ENCODE data around the gene RNPS1. TPM values are rescaled to one million over a fixed set of nuclear protein-coding genes. Genes with fewer than 3 reads are reported as not detected.

Gene RNPS1
- total and polyA plus RNA-seq, 9 donors: 78.0 to 172 (median 138) TPM

GRCh38 chr16:2229091-2229490, 38.8 kb downstream of the RNPS1 start:
- Histone ChIP-seq H3K4me3 (no peak overlapping the region), H3K36me3 (no peaks in the 10 kb centered on the region), H3K4me1 (ENCODE audit: insufficient read depth) (peaks cover 4% of the 10 kb centered on the region), H3K27ac (no peak overlapping the region), H3K27me3 (no peaks in the 10 kb centered on the region), H3K9me3 (no peaks in the 10 kb centered on the region)
- WGBS, 3 donors: 79 to 85% (median 84%) methylated on average over 12 of the region's 12 CpGs
- TF ChIP-seq EP300 (IDR thresholded peaks at IDR 0.05) (no peak), POLR2A (IDR thresholded peaks at IDR 0.05) (no peak)
- TF ChIP-seq, protein P1, sequence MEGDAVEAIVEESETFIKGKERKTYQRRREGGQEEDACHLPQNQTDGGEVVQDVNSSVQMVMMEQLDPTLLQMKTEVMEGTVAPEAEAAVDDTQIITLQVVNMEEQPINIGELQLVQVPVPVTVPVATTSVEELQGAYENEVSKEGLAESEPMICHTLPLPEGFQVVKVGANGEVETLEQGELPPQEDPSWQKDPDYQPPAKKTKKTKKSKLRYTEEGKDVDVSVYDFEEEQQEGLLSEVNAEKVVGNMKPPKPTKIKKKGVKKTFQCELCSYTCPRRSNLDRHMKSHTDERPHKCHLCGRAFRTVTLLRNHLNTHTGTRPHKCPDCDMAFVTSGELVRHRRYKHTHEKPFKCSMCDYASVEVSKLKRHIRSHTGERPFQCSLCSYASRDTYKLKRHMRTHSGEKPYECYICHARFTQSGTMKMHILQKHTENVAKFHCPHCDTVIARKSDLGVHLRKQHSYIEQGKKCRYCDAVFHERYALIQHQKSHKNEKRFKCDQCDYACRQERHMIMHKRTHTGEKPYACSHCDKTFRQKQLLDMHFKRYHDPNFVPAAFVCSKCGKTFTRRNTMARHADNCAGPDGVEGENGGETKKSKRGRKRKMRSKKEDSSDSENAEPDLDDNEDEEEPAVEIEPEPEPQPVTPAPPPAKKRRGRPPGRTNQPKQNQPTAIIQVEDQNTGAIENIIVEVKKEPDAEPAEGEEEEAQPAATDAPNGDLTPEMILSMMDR (IDR thresholded peaks at IDR 0.05): no peak
- no peak for DNase-seq
- intact Hi-C loops (cut with DNase I): no loop called here

DNA sequence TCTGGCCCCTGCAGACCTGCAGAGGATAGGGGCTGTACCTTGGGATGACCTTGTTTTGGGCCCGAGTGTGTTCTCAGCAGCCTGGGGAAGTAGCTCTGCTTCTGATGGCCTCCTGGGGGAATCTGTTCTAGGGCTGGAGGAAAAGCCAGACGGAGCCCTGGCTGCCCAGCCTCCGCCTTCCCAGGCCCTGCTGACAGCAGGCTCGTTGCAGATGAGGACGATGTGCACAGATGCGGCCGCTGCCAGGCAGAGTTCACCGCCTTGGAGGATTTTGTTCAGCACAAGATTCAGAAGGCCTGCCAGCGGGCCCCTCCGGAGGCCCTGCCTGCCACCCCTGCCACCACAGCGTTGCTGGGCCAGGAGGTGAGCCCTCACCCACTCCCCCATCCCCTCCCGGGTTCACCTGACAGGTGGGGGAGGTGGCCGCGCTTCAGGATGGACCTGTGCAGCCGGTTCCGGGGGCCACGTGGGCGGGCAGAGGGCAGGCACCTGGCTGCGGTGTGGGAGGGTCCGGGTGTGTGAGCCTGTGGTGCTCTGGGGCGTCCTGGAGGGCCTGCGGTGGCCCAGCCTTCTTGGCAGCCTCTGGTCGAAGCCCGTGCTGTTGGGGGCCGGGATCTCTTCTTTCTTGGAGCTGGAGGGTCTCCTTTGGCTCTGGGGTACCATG, 39.6 kb downstream of the RNPS1 start:
- TF ChIP-seq EP300 (IDR thresholded peaks at IDR 0.05) (no peak), POLR2A (IDR thresholded peaks at IDR 0.05) (no peak)
- TF ChIP-seq, protein P1 (IDR thresholded peaks at IDR 0.05): no peak
- Histone ChIP-seq H3K36me3 (no peaks in the 10 kb centered on the region), H3K27me3 (no peaks in the 10 kb centered on the region), H3K4me1 (ENCODE audit: insufficient read depth) (peaks cover 5% of the 10 kb centered on the region), H3K4me3 (no peak overlapping the region), H3K27ac (no peak overlapping the region), H3K9me3 (no peaks in the 10 kb centered on the region)
- DNase-seq: no peak
- intact Hi-C loops (cut with DNase I): no loop called here
- WGBS, 3 donors: 85 to 91% (median 88%) methylated on average over 23 to 25 of the region's 25 CpGs

DNA sequence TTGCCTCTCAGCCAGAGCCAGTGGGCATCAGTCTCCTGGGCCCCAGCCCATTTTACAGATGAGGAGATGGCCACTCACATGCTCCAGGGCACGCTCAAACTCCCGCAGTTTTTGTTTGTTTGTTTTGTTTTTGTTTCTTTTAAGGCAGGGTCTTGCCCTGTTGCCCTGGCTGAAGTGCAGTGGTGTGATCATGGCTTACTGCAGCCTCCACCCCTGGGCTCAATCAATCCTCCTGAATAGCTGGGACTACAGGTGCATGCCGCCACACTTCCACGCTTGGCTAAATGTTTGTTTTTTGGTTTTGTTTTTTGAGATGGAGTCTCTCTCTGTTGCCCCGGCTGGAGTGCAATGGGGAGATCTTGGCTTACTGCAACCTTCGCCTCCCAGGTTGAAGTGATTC, 41.0 kb downstream of the RNPS1 start:
- no peak overlapping the region for H3K27ac ChIP-seq
- TF ChIP-seq POLR2A (IDR thresholded peaks at IDR 0.05): no peak
- no peak for TF ChIP-seq EP300 (IDR thresholded peaks at IDR 0.05)
- TF ChIP-seq, protein P1 (IDR thresholded peaks at IDR 0.05): no peak
- intact Hi-C loops (cut with DNase I): no loop called here
- no peak for DNase-seq
- no peaks in the 10 kb centered on the region for H3K9me3 ChIP-seq
- peaks cover 5% of the 10 kb centered on the region for H3K4me1 ChIP-seq (ENCODE audit: insufficient read depth)
- H3K4me3 ChIP-seq: no peak overlapping the region
- H3K36me3 ChIP-seq: no peaks in the 10 kb centered on the region
- H3K27me3 ChIP-seq: no peaks in the 10 kb centered on the region
- 84 to 87% (median 84%) methylated on average over 6 of the region's 6 CpGs for WGBS, 3 donors

GRCh38 chr16:2226245-2226793, 41.6 kb downstream of the RNPS1 start:
- no peaks in the 10 kb centered on the region for H3K27me3 ChIP-seq
- no peaks in the 10 kb centered on the region for H3K9me3 ChIP-seq
- H3K36me3 ChIP-seq: no peaks in the 10 kb centered on the region
- TF ChIP-seq, protein P1 (IDR thresholded peaks at IDR 0.05): no peak
- TF ChIP-seq EP300 (IDR thresholded peaks at IDR 0.05) (no peak), POLR2A (IDR thresholded peaks at IDR 0.05) (no peak)
- 46 to 62% (median 47%) methylated on average over 9 of the region's 9 CpGs for WGBS, 3 donors
- no peak for DNase-seq
- no peak overlapping the region for H3K4me3 ChIP-seq
- peaks cover 5% of the 10 kb centered on the region for H3K4me1 ChIP-seq (ENCODE audit: insufficient read depth)
- H3K27ac ChIP-seq: no peak overlapping the region
- intact Hi-C loops (cut with DNase I): no loop called here

Data from ovary (tissue), 9 donors.